HEK293 (cell line): ENCODE results near the gene GLRX.

Source experiments
- KLF10 ChIP-seq: fragments of 450-650 bp; IDR thresholded peaks from 2 replicates; pipeline ENCODE4 v1.5.1; 2018; ENCODE audit warnings: missing biosample characterization, mild to moderate bottlenecking, missing genetic modification characterization
- MYNN ChIP-seq: fragments of 450-650 bp; formaldehyde crosslinking; IDR thresholded peaks from 2 replicates; pipeline ENCODE4 v1.5.1; 2016; ENCODE audit warnings: missing biosample characterization, missing genetic modification characterization, borderline replicate concordance
- OSR2 ChIP-seq: fragments of 450-650 bp; formaldehyde crosslinking; IDR thresholded peaks from 2 replicates; pipeline ENCODE4 v1.5.1; 2016; ENCODE audit warnings: missing biosample characterization, missing genetic modification characterization
- PATZ1 ChIP-seq: fragments of 450-650 bp; formaldehyde crosslinking; IDR thresholded peaks from 2 replicates; pipeline ENCODE4 v1.5.1; 2016; ENCODE audit warnings: missing biosample characterization, missing genetic modification characterization
- PRDM10 ChIP-seq: fragments of 450-650 bp; formaldehyde crosslinking; IDR thresholded peaks from 2 replicates; pipeline ENCODE4 v1.5.1; 2016; ENCODE audit warnings: missing biosample characterization, missing genetic modification characterization
- SP3 ChIP-seq: fragments of 450-650 bp; formaldehyde crosslinking; IDR thresholded peaks from 2 replicates; pipeline ENCODE4 v1.5.1; 2016; ENCODE audit warnings: missing biosample characterization, missing genetic modification characterization
- SP7 ChIP-seq: fragments of 450-650 bp; formaldehyde crosslinking; IDR thresholded peaks from 2 replicates; pipeline ENCODE4 v1.5.1; 2016; ENCODE audit warnings: missing biosample characterization, missing genetic modification characterization
- WT1 ChIP-seq: fragments of 450-650 bp; formaldehyde crosslinking; IDR thresholded peaks from 2 replicates; pipeline ENCODE4 v1.5.1; 2016; ENCODE audit warnings: missing biosample characterization, missing genetic modification characterization
- ZBTB21 ChIP-seq: fragments of 450-650 bp; formaldehyde crosslinking; IDR thresholded peaks from 2 replicates; pipeline ENCODE4 v1.5.1; 2017; ENCODE audit warnings: missing biosample characterization, missing genetic modification characterization
- ZBTB49 ChIP-seq: fragments of 450-650 bp; formaldehyde crosslinking; IDR thresholded peaks from 2 replicates; pipeline ENCODE4 v1.5.1; 2016; ENCODE audit warnings: missing biosample characterization, missing genetic modification characterization, low read depth
- ZBTB8A ChIP-seq: fragments of 450-650 bp; formaldehyde crosslinking; IDR thresholded peaks from 2 replicates; pipeline ENCODE4 v1.5.1; 2016; ENCODE audit warnings: missing biosample characterization, missing genetic modification characterization
- ZEB2 ChIP-seq: fragments of 450-650 bp; formaldehyde crosslinking; IDR thresholded peaks from 2 replicates; pipeline ENCODE4 v1.5.1; 2016; ENCODE audit warnings: missing biosample characterization, missing genetic modification characterization
- ZFP3 ChIP-seq: fragments of 450-650 bp; formaldehyde crosslinking; IDR thresholded peaks from 2 replicates; pipeline ENCODE4 v1.5.1; 2016; ENCODE audit warnings: low read depth, missing biosample characterization, missing genetic modification characterization
- ZNF10 ChIP-seq: fragments of 450-650 bp; formaldehyde crosslinking; IDR thresholded peaks from 2 replicates; pipeline ENCODE4 v1.5.1; 2017; ENCODE audit warnings: missing biosample characterization, missing genetic modification characterization
- ZNF132 ChIP-seq: fragments of 450-650 bp; formaldehyde crosslinking; IDR thresholded peaks from 2 replicates; pipeline ENCODE4 v1.5.1; 2017; ENCODE audit warnings: missing biosample characterization, missing genetic modification characterization, borderline replicate concordance
- ZNF155 ChIP-seq: fragments of 450-650 bp; formaldehyde crosslinking; IDR thresholded peaks from 2 replicates; pipeline ENCODE4 v1.5.1; 2016; ENCODE audit warnings: missing biosample characterization, missing genetic modification characterization
- ZNF2 ChIP-seq: fragments of 450-650 bp; formaldehyde crosslinking; IDR thresholded peaks from 2 replicates; pipeline ENCODE4 v1.5.1; 2016; ENCODE audit warnings: missing biosample characterization, missing genetic modification characterization
- ZNF202 ChIP-seq: fragments of 450-650 bp; formaldehyde crosslinking; IDR thresholded peaks from 2 replicates; pipeline ENCODE4 v1.5.1; 2016; ENCODE audit warnings: missing biosample characterization, missing genetic modification characterization, borderline replicate concordance
- ZNF292 ChIP-seq: fragments of 450-650 bp; formaldehyde crosslinking; IDR thresholded peaks from 2 replicates; pipeline ENCODE4 v1.5.1; 2016; ENCODE audit warnings: low read depth, missing biosample characterization, missing genetic modification characterization, borderline replicate concordance
- ZNF398 ChIP-seq: fragments of 450-650 bp; formaldehyde crosslinking; IDR thresholded peaks from 2 replicates; pipeline ENCODE4 v1.5.1; 2017; ENCODE audit warnings: missing biosample characterization, missing genetic modification characterization
- ZNF629 ChIP-seq: fragments of 450-650 bp; formaldehyde crosslinking; IDR thresholded peaks from 2 replicates; pipeline ENCODE4 v1.5.1; 2017; ENCODE audit warnings: missing biosample characterization, missing genetic modification characterization
- ZXDB ChIP-seq: fragments of 450-650 bp; formaldehyde crosslinking; IDR thresholded peaks from 2 replicates; pipeline ENCODE4 v1.5.1; 2016; ENCODE audit warnings: missing biosample characterization, missing genetic modification characterization
- TF ChIP-seq, protein P1 (sequence below): fragments of 450-650 bp; formaldehyde crosslinking; IDR thresholded peaks from 2 replicates; pipeline ENCODE4 v1.5.1; 2017; ENCODE audit warnings: missing biosample characterization, missing genetic modification characterization

The GLRX gene

DNA sequence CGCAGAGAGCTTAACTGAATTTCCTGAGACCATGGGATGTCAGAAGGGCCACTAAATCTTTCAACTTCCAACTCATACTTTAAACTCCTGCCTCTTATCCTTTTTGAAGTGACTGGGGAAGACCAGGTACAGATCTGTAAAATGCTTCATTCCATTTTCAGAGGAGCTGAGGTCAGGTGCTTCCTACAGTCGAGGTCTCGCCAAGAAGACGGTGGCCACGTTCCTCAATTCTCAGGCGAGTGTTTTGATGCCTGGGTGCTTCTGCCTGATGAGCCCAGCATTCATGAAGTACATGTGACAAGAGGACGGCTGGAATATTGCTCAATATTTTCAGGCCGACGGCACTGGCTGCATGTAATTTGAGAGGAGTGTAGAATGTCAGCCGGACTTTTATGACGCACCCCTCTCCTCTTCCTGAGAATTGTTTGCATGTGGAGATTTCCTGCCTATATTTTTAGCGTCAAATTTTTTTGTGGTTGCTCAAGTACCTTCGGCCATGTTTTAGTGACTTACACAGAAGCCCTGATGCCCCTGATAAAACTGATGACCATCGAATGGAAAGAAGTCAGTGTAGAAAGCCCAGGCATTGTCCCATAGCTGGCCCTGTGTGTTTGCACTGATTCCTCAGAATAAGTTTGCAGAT, 38.8 kb upstream of the GLRX start (continued):
- TF ChIP-seq ZFP3 (tag by site-specific recombination) = no peak
- TF ChIP-seq SP3 (tag by site-specific recombination) = no peak
- no peak for TF ChIP-seq WT1
- TF ChIP-seq MYNN (tag by site-specific recombination) = peak; percentile 47; the same call in 1 of the 2 replicates
- TF ChIP-seq ZBTB21 = peak; percentile 80
- no peak for TF ChIP-seq ZNF202 (tag by site-specific recombination)
- TF ChIP-seq ZBTB49 = no peak
- no peak for TF ChIP-seq ZNF132 (tag by site-specific recombination)
- TF ChIP-seq PRDM10 (tag by site-specific recombination) = peak; percentile 73
- TF ChIP-seq OSR2 (tag by site-specific recombination) = peak; percentile 65
- no peak for TF ChIP-seq ZNF292
- peak; percentile 83 for TF ChIP-seq SP7
- TF ChIP-seq PATZ1 (tag by site-specific recombination) = 0 out of 2 replicates have a peak, but pooled peaks have one; percentile 18
- TF ChIP-seq ZBTB8A (tag by site-specific recombination) = no peak
- TF ChIP-seq ZNF10 (tag by site-specific recombination) = 0 out of 2 replicates have a peak, but pooled peaks have one; percentile 41
- TF ChIP-seq KLF10 (tag by site-specific recombination) = peak; percentile 72; the same call in 1 of the 2 replicates
- TF ChIP-seq ZNF629 (tag by site-specific recombination) = peak; percentile 94
- TF ChIP-seq ZXDB (tag by site-specific recombination) = peak; percentile 66; the same call in 1 of the 2 replicates
- TF ChIP-seq ZNF398 (tag by site-specific recombination) = no peak
- peak; percentile 77 for TF ChIP-seq ZEB2 (tag by site-specific recombination)
- no peak for TF ChIP-seq ZNF2 (tag by site-specific recombination)
- TF ChIP-seq ZNF155 = no peak
- TF ChIP-seq, protein P1, sequence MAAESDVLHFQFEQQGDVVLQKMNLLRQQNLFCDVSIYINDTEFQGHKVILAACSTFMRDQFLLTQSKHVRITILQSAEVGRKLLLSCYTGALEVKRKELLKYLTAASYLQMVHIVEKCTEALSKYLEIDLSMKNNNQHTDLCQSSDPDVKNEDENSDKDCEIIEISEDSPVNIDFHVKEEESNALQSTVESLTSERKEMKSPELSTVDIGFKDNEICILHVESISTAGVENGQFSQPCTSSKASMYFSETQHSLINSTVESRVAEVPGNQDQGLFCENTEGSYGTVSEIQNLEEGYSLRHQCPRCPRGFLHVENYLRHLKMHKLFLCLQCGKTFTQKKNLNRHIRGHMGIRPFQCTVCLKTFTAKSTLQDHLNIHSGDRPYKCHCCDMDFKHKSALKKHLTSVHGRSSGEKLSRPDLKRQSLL = peak; percentile 20; the same call in 1 of the 2 replicates
- TF ChIP-seq, all 188 proteins: peak for 36
